ENCODE measurements around the gene IRF6.
A peak's percentile ranks its signal among the peaks of the same experiment; 100 is the strongest.
"Not testable (repeated sequence)": the region's sequence is repeated elsewhere in the genome, so short reads cannot be mapped to it uniquely, and the experiment has no call there.

Gene IRF6

DNA sequence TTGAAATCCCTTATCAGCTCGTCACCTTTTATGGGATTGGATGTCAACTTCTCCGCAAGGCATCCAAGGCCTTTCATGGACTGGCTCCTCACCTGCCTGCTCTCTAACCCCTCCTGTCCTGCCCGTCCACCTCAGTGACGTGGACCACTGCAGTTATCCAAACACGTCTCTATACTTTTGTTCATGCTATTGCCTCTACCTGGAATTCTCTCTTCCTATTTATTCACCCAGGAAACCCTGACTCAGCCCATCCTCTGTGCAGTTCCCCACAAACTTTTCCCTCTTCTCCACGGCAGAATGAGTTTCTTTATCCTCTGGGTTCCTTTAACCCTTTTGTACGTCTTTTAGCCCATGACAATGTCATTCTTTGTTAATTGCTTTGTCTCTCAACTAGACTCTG, 16.8 kb upstream of the IRF6 start:
- no peak for DNase-seq

DNA sequence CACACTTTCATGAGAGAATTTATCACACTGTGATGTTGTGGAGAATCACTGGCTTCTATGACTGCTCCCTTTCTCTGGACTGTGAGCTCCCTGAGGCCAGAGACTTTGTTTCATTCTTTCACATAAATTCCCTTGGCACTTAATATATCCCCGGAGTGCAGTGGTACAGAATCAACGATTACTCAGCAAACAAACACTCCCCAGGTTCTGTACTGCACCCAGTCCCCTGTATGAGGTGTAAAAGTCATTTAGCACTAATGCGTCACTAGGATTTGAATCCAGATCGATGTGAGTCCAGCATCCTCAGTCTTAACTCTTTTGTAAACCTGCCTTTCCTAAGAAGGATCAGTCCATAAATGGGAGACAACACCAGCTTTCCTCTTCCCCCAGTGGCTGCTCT, 15.0 kb upstream of the IRF6 start:
- DNase-seq: no peak

DNA sequence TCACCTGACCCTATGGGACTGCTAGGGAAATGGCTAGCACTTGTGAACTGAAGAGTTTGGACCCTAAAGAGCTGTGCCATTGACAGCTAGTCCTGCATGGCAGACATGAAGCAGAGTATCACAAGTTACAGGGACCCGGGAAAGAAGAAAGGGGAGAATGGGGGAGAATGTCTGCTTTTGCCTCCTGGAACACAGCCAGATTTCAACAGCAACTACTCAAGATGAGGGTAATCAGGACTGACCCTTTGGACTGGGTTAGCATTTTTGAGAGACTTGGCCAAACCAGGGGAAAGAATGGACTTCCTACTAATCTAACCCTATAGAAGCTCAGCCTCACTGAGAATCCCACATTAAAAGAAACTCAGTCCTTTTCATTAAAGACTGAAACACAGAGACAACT, 13.1 kb upstream of the IRF6 start:
- DNase-seq: no peak

GRCh38 chr1:209817691-209818090, 11.7 kb upstream of the IRF6 start:
- no peak for DNase-seq

DNA sequence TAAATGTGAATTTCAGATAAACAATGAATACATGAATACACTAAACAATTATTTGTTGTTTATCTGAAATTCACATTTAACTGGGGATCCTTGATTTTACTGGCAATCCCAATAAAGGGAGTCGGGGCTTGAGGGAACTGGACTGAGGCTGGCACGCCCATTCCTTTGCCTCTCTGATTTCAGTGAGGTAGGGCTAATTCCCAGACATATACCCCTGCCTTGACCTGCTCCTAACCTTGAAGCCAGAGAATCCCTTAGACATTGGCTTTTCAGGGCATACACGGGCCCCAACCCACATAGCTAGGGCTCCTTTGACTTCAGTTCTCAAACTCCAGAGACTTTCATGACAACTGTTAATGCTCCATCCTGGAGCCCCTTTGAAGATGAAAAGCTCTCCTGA, 11.0 kb upstream of the IRF6 start:
- no peak for DNase-seq

DNA sequence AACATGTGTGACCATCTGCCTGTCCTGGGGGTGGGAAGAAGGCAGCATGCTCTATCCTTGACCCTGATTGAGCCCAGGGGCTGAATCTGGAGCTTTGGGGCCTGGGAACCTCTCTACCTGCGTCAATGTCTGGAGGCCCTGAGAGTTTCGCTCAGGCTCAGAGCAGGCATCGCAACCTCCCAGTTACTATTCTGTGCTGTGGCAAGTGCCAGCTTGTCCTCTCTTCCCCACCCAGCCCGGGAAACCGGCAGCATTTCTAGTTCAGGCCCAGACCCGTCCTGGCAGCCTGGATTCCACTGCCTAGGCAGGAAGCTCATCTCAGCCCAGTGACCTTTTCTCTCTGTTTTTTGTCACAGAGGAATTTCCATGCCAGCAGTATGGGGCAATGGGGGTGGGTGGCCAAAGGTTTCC, 10.0 kb upstream of the IRF6 start:
- DNase-seq: no peak

DNA sequence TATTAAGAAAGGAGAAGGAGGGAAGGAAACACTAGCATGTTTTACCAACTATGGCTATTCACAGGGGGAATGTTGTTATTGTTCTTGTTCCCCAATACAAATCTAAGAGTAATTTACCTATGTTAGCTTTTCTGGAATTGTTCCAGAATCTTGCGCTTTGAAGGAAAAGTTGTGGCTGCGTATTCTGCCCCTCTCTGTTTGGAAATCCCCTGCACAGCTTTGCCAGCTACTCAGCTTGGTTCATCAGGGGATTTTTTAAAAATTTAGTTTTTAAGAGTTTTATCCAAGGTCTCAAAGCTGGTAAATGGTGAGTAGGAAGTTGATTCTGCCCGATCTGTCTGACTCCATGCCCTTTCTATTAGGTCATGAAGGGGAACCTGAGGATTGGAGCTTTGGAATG, 9.5 kb upstream of the IRF6 start:
- DNase-seq: no peak

DNA sequence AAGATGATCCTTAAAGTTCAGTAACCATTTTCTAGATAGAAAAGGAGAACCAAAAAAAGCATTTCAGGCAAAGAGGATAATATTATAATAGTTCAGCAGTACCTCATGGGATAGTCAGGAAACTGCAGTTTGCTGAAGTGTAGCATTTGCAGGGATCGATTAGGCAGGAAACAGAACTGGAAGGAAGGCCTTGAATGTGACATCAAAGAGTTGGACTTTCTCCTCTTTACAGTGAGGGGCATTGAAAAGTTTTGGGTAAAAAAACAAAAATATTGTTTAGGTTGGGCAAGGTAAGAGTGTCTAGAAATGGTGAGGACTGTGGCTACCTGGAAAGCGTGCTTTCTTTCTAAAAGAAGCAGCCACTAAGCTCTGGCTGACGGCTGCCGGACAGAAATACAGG, 8.0 kb upstream of the IRF6 start:
- DNase-seq: no peak

- DNase-seq: no peak
Measured at GRCh38 chr1:209810783-209811182, 4.8 kb upstream of the IRF6 start.

DNA sequence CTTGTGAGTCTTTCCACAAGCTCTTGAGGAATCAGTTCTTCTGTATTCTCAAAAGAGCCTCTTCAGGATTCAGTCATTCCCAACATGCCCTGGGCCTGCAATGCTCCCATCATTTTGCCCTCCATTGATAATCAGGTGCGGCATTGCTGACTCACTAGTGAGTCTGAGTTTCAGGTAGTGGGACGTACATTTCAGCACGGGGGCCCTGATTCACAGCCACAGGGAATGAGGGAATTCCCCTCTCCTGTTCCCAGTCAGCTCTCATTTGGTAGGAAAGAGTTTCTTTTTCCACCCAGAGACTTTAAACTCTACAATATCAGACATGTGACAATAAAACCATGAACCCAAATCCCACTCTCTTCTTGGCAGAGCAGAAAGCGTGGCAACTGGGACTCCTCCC, 3.7 kb upstream of the IRF6 start:
- no peak for DNase-seq

DNA sequence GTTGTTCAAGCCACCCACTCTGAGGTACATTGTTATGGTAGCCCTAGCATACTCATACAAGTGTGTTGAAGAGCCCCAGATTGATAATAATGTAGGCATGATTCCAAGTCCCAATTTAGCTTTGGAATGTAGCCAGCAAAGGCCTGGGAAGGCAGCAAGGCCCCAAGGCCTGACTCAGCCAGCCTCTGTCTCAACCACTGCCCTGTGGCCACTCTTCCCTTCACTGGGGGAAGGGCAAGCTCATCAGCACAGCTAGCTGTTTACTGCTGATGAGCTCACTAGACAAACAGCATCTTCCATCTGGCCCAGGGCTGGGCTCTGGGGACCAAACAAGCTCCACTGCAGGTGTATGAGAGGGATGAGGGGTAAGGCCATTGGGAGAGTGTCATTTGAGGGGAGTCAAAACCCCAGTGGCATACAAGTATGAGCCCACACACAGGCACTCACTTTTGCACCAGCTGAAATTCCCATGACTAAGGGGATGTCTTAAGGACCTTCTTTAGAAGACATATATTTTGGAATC, 2.2 kb upstream of the IRF6 start:
- DNase-seq: peak; percentile 97

GRCh38 chr1:209807509-209807908, 1.6 kb upstream of the IRF6 start:
- DNase-seq: no peak

- no peak for DNase-seq
Measured at GRCh38 chr1:209805341-209805781, 581 bp downstream of the IRF6 start.

DNA sequence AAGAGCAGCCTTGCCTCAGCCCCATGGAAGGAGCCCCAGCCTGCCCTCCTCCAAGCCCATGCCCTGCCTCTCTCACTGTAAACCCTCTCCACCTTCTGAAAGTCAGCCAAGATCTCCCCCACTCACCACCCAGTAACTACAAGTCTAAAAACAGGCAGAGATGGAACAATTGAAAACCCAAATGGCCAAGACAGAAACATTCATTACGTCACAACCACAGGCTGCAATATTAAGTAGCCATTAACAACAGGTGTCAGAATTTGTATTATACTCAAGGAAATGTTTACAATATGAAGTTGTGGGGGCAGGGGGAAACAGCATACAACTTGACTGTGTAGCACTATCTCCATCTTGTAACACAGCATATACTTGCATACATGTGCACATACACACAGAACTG, 2.4 kb downstream of the IRF6 start:
- DNase-seq: no peak

- no peak for DNase-seq
Measured at GRCh38 chr1:209802780-209803152, 3.2 kb downstream of the IRF6 start.

- DNase-seq: no peak
Measured at GRCh38 chr1:209802117-209802779, 3.7 kb downstream of the IRF6 start.

- DNase-seq: no peak
Measured at GRCh38 chr1:209800984-209801834, 4.7 kb downstream of the IRF6 start.

DNA sequence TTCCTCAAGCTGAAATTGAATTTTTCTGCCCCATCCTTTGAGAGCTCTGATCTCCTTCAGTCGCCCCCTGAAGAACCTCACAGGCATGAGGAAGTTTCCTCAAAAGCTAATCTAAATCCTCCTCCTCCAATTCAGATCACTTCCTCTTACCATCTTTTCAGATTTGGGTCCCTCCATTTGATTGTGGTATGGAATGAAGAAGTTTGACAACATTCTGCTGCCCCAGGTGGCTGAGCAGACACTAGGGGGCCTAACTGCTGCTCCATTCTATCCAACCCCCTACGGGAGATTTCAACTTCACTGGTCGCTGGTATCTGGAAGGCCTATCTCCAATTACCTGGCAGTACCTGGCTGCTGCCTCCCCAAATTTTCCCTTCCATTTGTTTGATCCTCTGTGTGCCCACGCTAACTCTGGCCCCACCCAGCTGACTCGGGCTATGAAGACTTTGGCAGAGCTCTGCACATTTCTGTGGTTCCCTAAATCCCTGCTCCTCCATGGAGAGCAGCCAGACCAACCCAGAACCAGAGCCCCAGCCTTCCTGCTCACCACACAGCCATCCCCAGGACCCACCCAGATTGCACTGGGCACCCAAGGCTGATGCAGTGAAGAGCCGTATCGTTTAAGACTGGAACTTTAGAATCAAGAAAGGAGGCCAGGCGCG, 7.8 kb downstream of the IRF6 start:
- peak; percentile 4 for DNase-seq

- not testable (repeated sequence) for DNase-seq
Measured at GRCh38 chr1:209793711-209794110, 12.2 kb downstream of the IRF6 start.

- DNase-seq: no peak
Measured at GRCh38 chr1:209791920-209792319, 14.0 kb downstream of the IRF6 start.

DNA sequence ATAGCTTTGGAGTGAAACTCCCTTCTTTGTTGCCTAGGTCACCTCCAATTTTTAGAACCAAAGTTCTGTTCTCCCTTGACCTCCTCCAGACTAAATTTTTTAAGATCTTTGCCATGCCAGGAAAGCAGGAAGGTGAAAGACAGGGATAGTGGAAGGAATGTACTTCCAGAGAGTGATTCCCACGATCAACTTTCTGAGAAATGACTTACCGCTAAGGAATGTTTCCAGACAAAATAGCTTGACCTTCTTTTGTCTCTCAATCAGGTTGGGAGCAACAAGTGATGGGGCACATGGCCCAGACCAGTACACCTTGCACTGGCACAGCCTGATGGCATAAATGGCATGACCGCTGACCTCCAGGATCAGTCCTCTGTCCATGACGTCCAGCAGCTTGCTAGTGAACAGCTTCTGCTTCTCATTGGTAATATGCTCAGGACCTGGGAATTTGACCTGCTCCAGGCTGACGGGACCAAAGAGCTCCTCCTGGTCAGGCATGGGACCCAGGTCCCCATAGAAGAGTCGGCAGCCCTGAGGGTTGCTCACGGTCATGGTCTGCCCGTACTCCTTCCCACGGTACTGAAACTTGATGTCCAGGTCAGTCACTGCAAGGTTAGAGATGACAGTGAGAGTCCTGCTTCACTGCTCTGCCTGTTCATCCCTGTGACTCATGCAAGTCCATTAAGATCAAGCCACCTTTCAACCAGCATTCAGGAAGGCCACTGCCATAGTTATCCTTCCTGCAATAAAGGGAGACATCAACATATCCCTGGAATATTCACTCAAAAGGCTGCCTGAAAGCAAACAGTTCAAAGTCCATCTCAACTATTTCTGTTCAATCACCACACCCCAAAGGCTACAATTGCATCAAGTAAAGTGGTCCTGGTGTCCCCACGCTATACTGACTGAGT, 15.4 kb downstream of the IRF6 start:
- DNase-seq: peak; percentile 44

DNA sequence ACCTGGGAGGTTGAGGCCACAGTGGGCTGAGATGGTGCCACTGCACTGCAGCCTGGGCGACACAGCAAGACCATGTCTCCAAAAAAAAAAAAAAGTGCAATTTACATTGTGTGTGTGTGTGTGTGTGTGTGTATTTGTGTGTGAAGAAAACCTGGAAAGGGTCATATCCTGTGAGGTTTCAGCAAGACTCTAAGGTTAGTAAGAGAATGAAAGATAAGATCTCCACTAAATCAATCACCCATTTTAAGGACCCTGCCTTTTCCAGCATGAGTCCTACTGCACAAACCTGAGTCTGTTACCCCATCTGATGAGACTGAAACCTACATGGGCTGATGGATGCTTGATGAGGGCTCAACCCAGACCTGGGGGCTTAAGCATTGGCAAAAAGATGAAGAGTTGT, 16.7 kb downstream of the IRF6 start:
- DNase-seq: no peak

- DNase-seq: no peak
Measured at GRCh38 chr1:209787551-209787950, 18.4 kb downstream of the IRF6 start.
